HCT116 (cell line): Measurements from ENCODE around the gene ADARB2.

ENCODE experiments used
- CBX3 ChIP-seq: IDR thresholded peaks from 2 replicates; pipeline ENCODE4 v1.6.1; 2012; ENCODE audit warnings: low read depth
- CTCF ChIP-seq, 3 experiments: fragments of 200-600 bp in 1 of 3; sonication (generic) in 1 of 3; IDR thresholded peaks in 2 of 3; conservative IDR thresholded peaks in 1 of 3; 2 replicates each; pipeline ENCODE4 v1.5.1; 2012 to 2017; ENCODE audit warnings: low read depth in 2 of 3, low read length in 2 of 3, antibody characterized with exemption in 1 of 3, borderline replicate concordance in 1 of 3, control low read depth in 1 of 3, mild to moderate bottlenecking in 1 of 3, mixed read lengths in 1 of 3, mixed run types in 1 of 3, moderate library complexity in 1 of 3; ENCODE audit not compliant: insufficient read depth in 1 of 3
- EZH2 ChIP-seq: fragments of 200-600 bp; sonication (generic); IDR thresholded peaks from 2 replicates; pipeline ENCODE4 v1.6.1; 2017; ENCODE audit warnings: antibody characterized with exemption, mixed run types
- POLR2A ChIP-seq: IDR thresholded peaks from 2 replicates; pipeline ENCODE4 v1.7.0; 2011; ENCODE audit warnings: borderline replicate concordance; ENCODE audit not compliant: insufficient read depth, insufficient read length; ENCODE audit errors: extremely low read depth
- SP1 ChIP-seq: IDR thresholded peaks from 2 replicates; pipeline ENCODE4 v1.6.1; 2012; ENCODE audit warnings: low read depth
- ZBTB33 ChIP-seq: IDR thresholded peaks from 2 replicates; pipeline ENCODE4 v1.6.1; 2011; ENCODE audit warnings: mild to moderate bottlenecking, low read length, moderate library complexity; ENCODE audit not compliant: insufficient replicate concordance; ENCODE audit errors: extremely low read depth

GRCh38 chr10:1762076-1762475 lies 24.8 kb upstream of the ADARB2 start:
- no peak for TF ChIP-seq CTCF (IDR thresholded peaks at IDR 0.05 in 2 of 3, conservative IDR thresholded peaks at IDR 0.05 in 1 of 3; ENCODE audit: borderline replicate concordance in 1 of 3, insufficient read depth in 1 of 3, low read depth in 2 of 3, low read length in 2 of 3)
- TF ChIP-seq POLR2A, result no peak
- no peak for TF ChIP-seq CBX3
- TF ChIP-seq ZBTB33, result no peak
- no peak for TF ChIP-seq EZH2
- no peak for TF ChIP-seq SP1
